Ovary (tissue), 3 donors: ENCODE results near the gene CNTN5.

Experiments
- POLR2A ChIP-seq: fragments of 450-650 bp; IDR thresholded peaks from one replicate; pipeline ENCODE4 v1.6.1; 2017; ENCODE audit warnings: antibody characterized with exemption, mild to moderate bottlenecking, moderate library complexity
- TF ChIP-seq, protein P1 (sequence below), 3 donors: fragments of 450-650 bp in 2 of 3; fragments of 200-600 bp in 1 of 3; IDR thresholded peaks; one replicate each; pipeline versions ENCODE4 v1.5.1 to v1.8.0; 2016 to 2022; ENCODE audit warnings: antibody characterized with exemption in 3 of 3, mild to moderate bottlenecking in 1 of 3
- donor health status: DM: no; HTN: no; CAD: no.

DNA sequence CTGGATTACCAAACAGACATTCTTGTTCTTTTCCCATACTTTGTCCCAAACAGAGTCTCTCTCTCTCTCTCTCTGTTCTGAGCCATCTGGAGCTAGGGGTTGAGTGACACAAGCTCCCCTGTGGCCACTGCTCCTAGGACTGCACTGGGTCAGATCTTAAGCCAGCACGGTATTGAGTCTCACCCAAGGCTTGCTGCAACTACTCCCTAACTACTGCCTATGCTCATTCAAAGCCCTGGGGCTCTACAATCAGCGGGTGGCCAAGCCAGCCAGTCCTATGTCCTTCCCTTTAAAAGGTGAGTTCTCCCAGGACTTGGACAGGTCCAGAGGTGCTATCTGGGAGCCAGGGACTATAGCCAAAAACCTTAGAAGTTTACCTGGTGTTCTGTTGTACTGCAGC, 385.6 kb downstream of the CNTN5 start:
- TF ChIP-seq, protein P1, sequence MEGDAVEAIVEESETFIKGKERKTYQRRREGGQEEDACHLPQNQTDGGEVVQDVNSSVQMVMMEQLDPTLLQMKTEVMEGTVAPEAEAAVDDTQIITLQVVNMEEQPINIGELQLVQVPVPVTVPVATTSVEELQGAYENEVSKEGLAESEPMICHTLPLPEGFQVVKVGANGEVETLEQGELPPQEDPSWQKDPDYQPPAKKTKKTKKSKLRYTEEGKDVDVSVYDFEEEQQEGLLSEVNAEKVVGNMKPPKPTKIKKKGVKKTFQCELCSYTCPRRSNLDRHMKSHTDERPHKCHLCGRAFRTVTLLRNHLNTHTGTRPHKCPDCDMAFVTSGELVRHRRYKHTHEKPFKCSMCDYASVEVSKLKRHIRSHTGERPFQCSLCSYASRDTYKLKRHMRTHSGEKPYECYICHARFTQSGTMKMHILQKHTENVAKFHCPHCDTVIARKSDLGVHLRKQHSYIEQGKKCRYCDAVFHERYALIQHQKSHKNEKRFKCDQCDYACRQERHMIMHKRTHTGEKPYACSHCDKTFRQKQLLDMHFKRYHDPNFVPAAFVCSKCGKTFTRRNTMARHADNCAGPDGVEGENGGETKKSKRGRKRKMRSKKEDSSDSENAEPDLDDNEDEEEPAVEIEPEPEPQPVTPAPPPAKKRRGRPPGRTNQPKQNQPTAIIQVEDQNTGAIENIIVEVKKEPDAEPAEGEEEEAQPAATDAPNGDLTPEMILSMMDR (IDR thresholded peaks at IDR 0.05), result no peak
- no peak for TF ChIP-seq POLR2A
